ENCODE results near the gene SLC30A5.
A peak's percentile ranks its signal among the peaks of the same experiment; 100 is the strongest.

Gene SLC30A5

GRCh38 chr5:69167929-69168328 is 74.1 kb downstream of the SLC30A5 start:
- no peak for DNase-seq (ENCODE audit: low read depth)

GRCh38 chr5:69170495-69170894 is 76.7 kb downstream of the SLC30A5 start:
- peak; percentile 18 for DNase-seq (ENCODE audit: low read depth)

- no peak for DNase-seq (ENCODE audit: low read depth)
Observed at GRCh38 chr5:69170969-69171368, 77.2 kb downstream of the SLC30A5 start.
